Measurements from ENCODE around the gene ZNF750.

GRCh38 chr17:82781894-82782274 is 57.9 kb downstream of the ZNF750 start:
- TF ChIP-seq POLR2A (IDR thresholded peaks at IDR 0.05) (no peak), CTCF (IDR thresholded peaks at IDR 0.05) (peak; percentile 84 to 91 (median 90))
